ENCODE results near the gene GOSR2. TPM values are rescaled to one million over a fixed set of nuclear protein-coding genes. Genes with fewer than 3 reads are reported as not detected.
"Not testable (repeated sequence)": the region's sequence is repeated elsewhere in the genome, so short reads cannot be mapped to it uniquely, and the experiment has no call there.

The GOSR2 gene
- polyA plus RNA-seq, 1 donor from 2014 or later = 41.4 TPM

DNA sequence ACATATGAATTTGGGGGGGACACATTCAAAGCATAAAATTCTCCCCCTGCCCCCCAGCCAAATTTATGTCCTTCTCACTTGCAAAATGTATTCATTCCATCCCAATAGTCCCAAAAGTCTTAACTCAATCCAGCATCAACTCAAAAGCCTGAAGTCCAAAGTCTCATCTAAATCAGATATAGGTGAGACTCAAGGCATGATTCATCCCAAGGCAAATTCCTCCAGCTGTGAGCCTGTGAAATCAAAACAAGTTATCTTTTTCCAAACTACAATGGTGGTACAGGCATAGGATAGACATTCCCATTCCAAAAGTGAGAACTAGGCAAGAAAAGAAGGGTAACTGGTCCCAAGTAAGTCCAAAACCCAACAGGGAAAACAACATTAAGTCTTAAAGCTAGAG, 5.9 kb upstream of the GOSR2 start:
- no peaks in the 10 kb centered on the region for H3K9me3 ChIP-seq (ENCODE audit: low read length)
- no peak overlapping the region for H3K4me2 ChIP-seq (ENCODE audit: low read length)
- no peaks in the 10 kb centered on the region for H3K36me3 ChIP-seq (ENCODE audit: insufficient read depth, low read length)
- TF ChIP-seq SMC3 (conservative IDR thresholded peaks at IDR 0.05; ENCODE audit: poor library complexity) (no peak), RAD21 (conservative IDR thresholded peaks at IDR 0.05) (no peak), EP300 (conservative IDR thresholded peaks at IDR 0.05; ENCODE audit: poor library complexity, severe bottlenecking) (no peak), EZH2 (IDR thresholded peaks at IDR 0.05; ENCODE audit: borderline replicate concordance, insufficient read depth, low read length, poor library complexity, severe bottlenecking) (no peak), POLR2AphosphoS5 (IDR thresholded peaks at IDR 0.05) (no peak), MXI1 (conservative IDR thresholded peaks at IDR 0.05; ENCODE audit: poor library complexity, severe bottlenecking) (no peak), TAF1 (IDR thresholded peaks at IDR 0.05; ENCODE audit: low read depth) (no peak)
- TF ChIP-seq, protein P1, sequence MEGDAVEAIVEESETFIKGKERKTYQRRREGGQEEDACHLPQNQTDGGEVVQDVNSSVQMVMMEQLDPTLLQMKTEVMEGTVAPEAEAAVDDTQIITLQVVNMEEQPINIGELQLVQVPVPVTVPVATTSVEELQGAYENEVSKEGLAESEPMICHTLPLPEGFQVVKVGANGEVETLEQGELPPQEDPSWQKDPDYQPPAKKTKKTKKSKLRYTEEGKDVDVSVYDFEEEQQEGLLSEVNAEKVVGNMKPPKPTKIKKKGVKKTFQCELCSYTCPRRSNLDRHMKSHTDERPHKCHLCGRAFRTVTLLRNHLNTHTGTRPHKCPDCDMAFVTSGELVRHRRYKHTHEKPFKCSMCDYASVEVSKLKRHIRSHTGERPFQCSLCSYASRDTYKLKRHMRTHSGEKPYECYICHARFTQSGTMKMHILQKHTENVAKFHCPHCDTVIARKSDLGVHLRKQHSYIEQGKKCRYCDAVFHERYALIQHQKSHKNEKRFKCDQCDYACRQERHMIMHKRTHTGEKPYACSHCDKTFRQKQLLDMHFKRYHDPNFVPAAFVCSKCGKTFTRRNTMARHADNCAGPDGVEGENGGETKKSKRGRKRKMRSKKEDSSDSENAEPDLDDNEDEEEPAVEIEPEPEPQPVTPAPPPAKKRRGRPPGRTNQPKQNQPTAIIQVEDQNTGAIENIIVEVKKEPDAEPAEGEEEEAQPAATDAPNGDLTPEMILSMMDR (IDR thresholded peaks at IDR 0.05; ENCODE audit: poor library complexity, severe bottlenecking) = no peak
- TF ChIP-seq, protein P2, sequence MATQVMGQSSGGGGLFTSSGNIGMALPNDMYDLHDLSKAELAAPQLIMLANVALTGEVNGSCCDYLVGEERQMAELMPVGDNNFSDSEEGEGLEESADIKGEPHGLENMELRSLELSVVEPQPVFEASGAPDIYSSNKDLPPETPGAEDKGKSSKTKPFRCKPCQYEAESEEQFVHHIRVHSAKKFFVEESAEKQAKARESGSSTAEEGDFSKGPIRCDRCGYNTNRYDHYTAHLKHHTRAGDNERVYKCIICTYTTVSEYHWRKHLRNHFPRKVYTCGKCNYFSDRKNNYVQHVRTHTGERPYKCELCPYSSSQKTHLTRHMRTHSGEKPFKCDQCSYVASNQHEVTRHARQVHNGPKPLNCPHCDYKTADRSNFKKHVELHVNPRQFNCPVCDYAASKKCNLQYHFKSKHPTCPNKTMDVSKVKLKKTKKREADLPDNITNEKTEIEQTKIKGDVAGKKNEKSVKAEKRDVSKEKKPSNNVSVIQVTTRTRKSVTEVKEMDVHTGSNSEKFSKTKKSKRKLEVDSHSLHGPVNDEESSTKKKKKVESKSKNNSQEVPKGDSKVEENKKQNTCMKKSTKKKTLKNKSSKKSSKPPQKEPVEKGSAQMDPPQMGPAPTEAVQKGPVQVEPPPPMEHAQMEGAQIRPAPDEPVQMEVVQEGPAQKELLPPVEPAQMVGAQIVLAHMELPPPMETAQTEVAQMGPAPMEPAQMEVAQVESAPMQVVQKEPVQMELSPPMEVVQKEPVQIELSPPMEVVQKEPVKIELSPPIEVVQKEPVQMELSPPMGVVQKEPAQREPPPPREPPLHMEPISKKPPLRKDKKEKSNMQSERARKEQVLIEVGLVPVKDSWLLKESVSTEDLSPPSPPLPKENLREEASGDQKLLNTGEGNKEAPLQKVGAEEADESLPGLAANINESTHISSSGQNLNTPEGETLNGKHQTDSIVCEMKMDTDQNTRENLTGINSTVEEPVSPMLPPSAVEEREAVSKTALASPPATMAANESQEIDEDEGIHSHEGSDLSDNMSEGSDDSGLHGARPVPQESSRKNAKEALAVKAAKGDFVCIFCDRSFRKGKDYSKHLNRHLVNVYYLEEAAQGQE (IDR thresholded peaks at IDR 0.05; ENCODE audit: borderline replicate concordance) = no peak
- no peaks in the 10 kb centered on the region for H4K20me1 ChIP-seq (ENCODE audit: insufficient read depth)
- no peaks in the 10 kb centered on the region for H3F3A ChIP-seq (ENCODE audit: insufficient read depth, low read length, poor library complexity, severe bottlenecking)
- H3K4me3 ChIP-seq (ENCODE audit: low read length) = no peak overlapping the region
- H2AFZ ChIP-seq (ENCODE audit: low read depth, low read length) = no peak overlapping the region
- H3K9me2 ChIP-seq (ENCODE audit: insufficient read depth, low read length) = no peaks in the 10 kb centered on the region
- H3K9ac ChIP-seq (ENCODE audit: low read length) = no peak overlapping the region
- no peaks in the 10 kb centered on the region for H3K27me3 ChIP-seq (ENCODE audit: insufficient read depth, low read depth, low read length)
- H3K79me2 ChIP-seq (replicated peaks; ENCODE audit: insufficient read depth, low read length) = no peaks in the 10 kb centered on the region
- H3K27ac ChIP-seq (ENCODE audit: low read length) = no peak overlapping the region

DNA sequence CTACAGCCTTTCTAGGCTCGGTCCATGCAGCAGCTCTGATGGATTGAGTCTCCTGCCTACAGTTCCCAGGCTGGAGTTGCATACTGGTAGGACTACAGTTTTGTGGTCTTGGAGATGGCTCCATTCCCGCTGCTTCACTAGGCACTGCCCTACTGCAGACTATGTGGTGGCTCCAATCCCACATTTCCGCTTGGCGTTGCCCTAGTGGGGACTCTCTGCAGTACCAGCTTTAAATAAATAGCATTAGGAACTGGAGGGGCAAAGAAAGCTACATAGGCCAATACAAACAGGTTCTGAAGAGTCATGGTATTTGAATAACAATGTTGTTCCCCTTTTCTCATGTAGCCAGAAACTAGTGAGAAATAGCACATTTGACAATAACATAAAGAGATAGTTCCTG, 5.4 kb upstream of the GOSR2 start:
- H3K9me3 ChIP-seq (ENCODE audit: low read length) = no peaks in the 10 kb centered on the region
- H4K20me1 ChIP-seq (ENCODE audit: insufficient read depth) = no peaks in the 10 kb centered on the region
- no peaks in the 10 kb centered on the region for H3K79me2 ChIP-seq (replicated peaks; ENCODE audit: insufficient read depth, low read length)
- no peak overlapping the region for H3K9ac ChIP-seq (ENCODE audit: low read length)
- H3K27ac ChIP-seq (ENCODE audit: low read length) = no peak overlapping the region
- H3K9me2 ChIP-seq (ENCODE audit: insufficient read depth, low read length) = no peaks in the 10 kb centered on the region
- H3K4me2 ChIP-seq (ENCODE audit: low read length) = no peak overlapping the region
- TF ChIP-seq EP300 (conservative IDR thresholded peaks at IDR 0.05; ENCODE audit: poor library complexity, severe bottlenecking) = no peak
- TF ChIP-seq MXI1 (conservative IDR thresholded peaks at IDR 0.05; ENCODE audit: poor library complexity, severe bottlenecking) = no peak
- TF ChIP-seq, protein P1 (IDR thresholded peaks at IDR 0.05; ENCODE audit: poor library complexity, severe bottlenecking) = no peak
- no peak for TF ChIP-seq EZH2 (IDR thresholded peaks at IDR 0.05; ENCODE audit: borderline replicate concordance, insufficient read depth, low read length, poor library complexity, severe bottlenecking)
- TF ChIP-seq, protein P2 (IDR thresholded peaks at IDR 0.05; ENCODE audit: borderline replicate concordance) = no peak
- TF ChIP-seq RAD21 (conservative IDR thresholded peaks at IDR 0.05) = no peak
- TF ChIP-seq POLR2AphosphoS5 (IDR thresholded peaks at IDR 0.05) = no peak
- no peak for TF ChIP-seq TAF1 (IDR thresholded peaks at IDR 0.05; ENCODE audit: low read depth)
- no peak for TF ChIP-seq SMC3 (conservative IDR thresholded peaks at IDR 0.05; ENCODE audit: poor library complexity)
- no peaks in the 10 kb centered on the region for H3K36me3 ChIP-seq (ENCODE audit: insufficient read depth, low read length)
- H3F3A ChIP-seq (ENCODE audit: insufficient read depth, low read length, poor library complexity, severe bottlenecking) = no peaks in the 10 kb centered on the region
- no peaks in the 10 kb centered on the region for H3K27me3 ChIP-seq (ENCODE audit: insufficient read depth, low read depth, low read length)
- H2AFZ ChIP-seq (ENCODE audit: low read depth, low read length) = no peak overlapping the region
- no peak overlapping the region for H3K4me3 ChIP-seq (ENCODE audit: low read length)

DNA sequence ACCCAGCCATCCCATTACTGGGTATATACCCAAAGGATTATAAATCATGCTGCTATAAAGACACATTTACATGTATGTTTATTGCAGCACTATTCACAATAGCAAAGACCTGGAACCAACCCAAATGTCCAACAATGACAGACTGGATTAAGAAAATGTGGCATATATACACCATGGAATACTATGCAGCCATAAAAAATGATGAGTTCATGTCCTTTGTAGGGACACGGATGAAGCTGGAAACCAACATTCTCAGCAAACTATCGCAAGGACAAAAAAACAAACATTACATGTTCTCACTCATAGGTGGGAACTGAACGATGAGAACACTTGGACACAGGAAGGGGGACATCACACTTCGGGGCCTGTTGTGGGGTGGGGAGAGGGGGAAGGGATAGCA, 998 bp upstream of the GOSR2 start:
- not testable (repeated sequence) for H3K9me2 ChIP-seq (ENCODE audit: insufficient read depth, low read length); H3K36me3 ChIP-seq (ENCODE audit: insufficient read depth, low read length); H3K9me3 ChIP-seq (ENCODE audit: low read length); H4K20me1 ChIP-seq (ENCODE audit: insufficient read depth); H3F3A ChIP-seq (ENCODE audit: insufficient read depth, low read length, poor library complexity, severe bottlenecking); H3K4me2 ChIP-seq (ENCODE audit: low read length); H3K27ac ChIP-seq (ENCODE audit: low read length); H3K9ac ChIP-seq (ENCODE audit: low read length); H2AFZ ChIP-seq (ENCODE audit: low read depth, low read length); H3K27me3 ChIP-seq (ENCODE audit: insufficient read depth, low read depth, low read length)
- Histone ChIP-seq H3K79me2 (replicated peaks; ENCODE audit: insufficient read depth, low read length) (peaks cover 39% of the 10 kb centered on the region), H3K4me3 (ENCODE audit: low read length) (peak overlapping the region; percentile 98)

Measured in neural cell (in vitro differentiated cells).